Neural cell (in vitro differentiated cells): ENCODE results near the gene PLCB1.

ENCODE experiments used
- CTCF ChIP-seq: fragments of 450-650 bp; IDR thresholded peaks from 2 replicates; pipeline ENCODE4 v1.5.1; 2014; ENCODE audit warnings: antibody characterized with exemption, mild to moderate bottlenecking, moderate library complexity; ENCODE audit not compliant: poor library complexity, severe bottlenecking
- EP300 ChIP-seq: fragments of 450-650 bp; conservative IDR thresholded peaks from 2 replicates; pipeline ENCODE4 v1.6.1; 2014; ENCODE audit warnings: antibody characterized with exemption, mild to moderate bottlenecking, moderate library complexity; ENCODE audit not compliant: poor library complexity, severe bottlenecking
- MXI1 ChIP-seq: fragments of 450-650 bp; conservative IDR thresholded peaks from 2 replicates; pipeline ENCODE4 v1.6.1; 2014; ENCODE audit warnings: antibody characterized with exemption, mild to moderate bottlenecking; ENCODE audit not compliant: poor library complexity, severe bottlenecking
- POLR2AphosphoS5 ChIP-seq: IDR thresholded peaks from 2 replicates; pipeline ENCODE4 v1.6.1; 2012
- RAD21 ChIP-seq: fragments of 450-650 bp; conservative IDR thresholded peaks from 2 replicates; pipeline ENCODE4 v1.6.1; 2014; ENCODE audit warnings: antibody characterized with exemption, mild to moderate bottlenecking, moderate library complexity
- SMC3 ChIP-seq: fragments of 450-650 bp; conservative IDR thresholded peaks from 2 replicates; pipeline ENCODE4 v1.6.1; 2014; ENCODE audit warnings: antibody characterized with exemption, mild to moderate bottlenecking, moderate library complexity; ENCODE audit not compliant: poor library complexity

GRCh38 chr20:8796088-8796660 lies 664.1 kb downstream of the PLCB1 start:
- TF ChIP-seq CTCF (no peak), MXI1 (no peak), POLR2AphosphoS5 (no peak), SMC3 (no peak), EP300 (no peak), RAD21 (no peak)
